ENCODE measurements around the gene OPN1MW2. TPM values are rescaled to one million over a fixed set of nuclear protein-coding genes. Genes with fewer than 3 reads are reported as not detected.
"Not testable (repeated sequence)": the region's sequence is repeated elsewhere in the genome, so short reads cannot be mapped to it uniquely, and the experiment has no call there.

The OPN1MW2 gene
- total RNA-seq, 1 donor from 2014 or later, result not detected

GRCh38 chrX:154238939-154239559 is 19.5 kb downstream of the OPN1MW2 start:
- H3K9me3 ChIP-seq; H3K4me3 ChIP-seq; H3K4me1 ChIP-seq; intact Hi-C loops (cut with DNase I); H3K36me3 ChIP-seq; H3K27ac ChIP-seq; H3K27me3 ChIP-seq: not testable (repeated sequence)
- DNase-seq (ENCODE audit: low spot score in 2 of 2), result peak in 1 of 2 donors; percentile 16

GRCh38 chrX:154239982-154240503 is 20.5 kb downstream of the OPN1MW2 start:
- H3K27ac ChIP-seq; H3K4me1 ChIP-seq; intact Hi-C loops (cut with DNase I); H3K27me3 ChIP-seq; H3K4me3 ChIP-seq; H3K9me3 ChIP-seq; H3K36me3 ChIP-seq: not testable (repeated sequence)
- peak in 1 of 2 donors; percentile 48 for DNase-seq (ENCODE audit: low spot score in 2 of 2)

GRCh38 chrX:154247377-154248045 is 28.0 kb downstream of the OPN1MW2 start:
- not testable (repeated sequence) for H3K4me3 ChIP-seq, H3K9me3 ChIP-seq

GRCh38 chrX:154248076-154248475 is 28.5 kb downstream of the OPN1MW2 start:
- H3K4me1 ChIP-seq; intact Hi-C loops (cut with DNase I); H3K36me3 ChIP-seq; H3K27ac ChIP-seq; H3K27me3 ChIP-seq; DNase-seq (ENCODE audit: low spot score in 2 of 2); H3K9me3 ChIP-seq; H3K4me3 ChIP-seq: not testable (repeated sequence)

More at GRCh38 chrX:154247377-154248045, 28.0 kb downstream of the OPN1MW2 start:
- DNase-seq (ENCODE audit: low spot score in 2 of 2); H3K27ac ChIP-seq; H3K27me3 ChIP-seq; H3K4me1 ChIP-seq; intact Hi-C loops (cut with DNase I); H3K36me3 ChIP-seq: not testable (repeated sequence)

GRCh38 chrX:154257282-154257681 is 37.7 kb downstream of the OPN1MW2 start, which contains the start of gene OPN1MW3:
TSS of gene OPN1MW3 (plus strand) at chrX:154257582. CDS start at chrX:154257620, 38 bp downstream.
- H3K9me3 ChIP-seq; H3K27me3 ChIP-seq; H3K36me3 ChIP-seq; H3K27ac ChIP-seq; H3K4me3 ChIP-seq; intact Hi-C loops (cut with DNase I); DNase-seq (ENCODE audit: low spot score in 2 of 2); H3K4me1 ChIP-seq: not testable (repeated sequence)

- H3K4me3 ChIP-seq; H3K36me3 ChIP-seq; H3K9me3 ChIP-seq; intact Hi-C loops (cut with DNase I); H3K27ac ChIP-seq; H3K27me3 ChIP-seq; H3K4me1 ChIP-seq; DNase-seq (ENCODE audit: low spot score in 2 of 2): not testable (repeated sequence)
Measured at GRCh38 chrX:154258711-154259110, 39.2 kb downstream of the OPN1MW2 start.

GRCh38 chrX:154263072-154263471 is 43.5 kb downstream of the OPN1MW2 start:
- DNase-seq (ENCODE audit: low spot score in 2 of 2); H3K27me3 ChIP-seq; H3K4me3 ChIP-seq; H3K4me1 ChIP-seq; H3K9me3 ChIP-seq; intact Hi-C loops (cut with DNase I); H3K36me3 ChIP-seq; H3K27ac ChIP-seq: not testable (repeated sequence)

- intact Hi-C loops (cut with DNase I); H3K9me3 ChIP-seq; H3K4me1 ChIP-seq; H3K27me3 ChIP-seq; H3K36me3 ChIP-seq; H3K27ac ChIP-seq; H3K4me3 ChIP-seq; DNase-seq (ENCODE audit: low spot score in 2 of 2): not testable (repeated sequence)
Measured at GRCh38 chrX:154269245-154269644, 49.7 kb downstream of the OPN1MW2 start.

Other genes starting within 250 kb of the OPN1MW2 start
- gene HCFC1, start 247.9 kb upstream of the OPN1MW2 start, total RNA-seq, result 91.4 TPM
- 4.4 TPM for gene TMEM187, start 247.0 kb upstream of the OPN1MW2 start, total RNA-seq
- gene IRAK1, start 199.9 kb upstream of the OPN1MW2 start, total RNA-seq, result 105 TPM
- 65.7 TPM for gene MECP2, start 122.0 kb upstream of the OPN1MW2 start, total RNA-seq
- gene OPN1LW, start 75.5 kb upstream of the OPN1MW2 start, total RNA-seq, result not detected
- gene OPN1MW, start 37.2 kb upstream of the OPN1MW2 start, total RNA-seq, result not detected
- not detected for gene OPN1MW3, start 37.8 kb downstream of the OPN1MW2 start, total RNA-seq
- not detected for gene TEX28, start 75.4 kb downstream of the OPN1MW2 start, total RNA-seq
- not detected for gene TKTL1, start 76.0 kb downstream of the OPN1MW2 start, total RNA-seq
- 6,152 TPM for gene FLNA, start 154.9 kb downstream of the OPN1MW2 start, total RNA-seq
- 86.3 TPM for gene EMD, start 159.5 kb downstream of the OPN1MW2 start, total RNA-seq
- 4,298 TPM for gene RPL10, start 178.6 kb downstream of the OPN1MW2 start, total RNA-seq
- gene DNASE1L1, start 189.5 kb downstream of the OPN1MW2 start, total RNA-seq, result 52.5 TPM
- 33.4 TPM for gene TAFAZZIN, start 191.8 kb downstream of the OPN1MW2 start, total RNA-seq
- 52.6 TPM for gene ATP6AP1, start 208.9 kb downstream of the OPN1MW2 start, total RNA-seq
- gene GDI1, start 217.4 kb downstream of the OPN1MW2 start, total RNA-seq, result 67.4 TPM
- gene FAM50A, start 224.4 kb downstream of the OPN1MW2 start, total RNA-seq, result 52.4 TPM
- 10.0 TPM for gene PLXNA3, start 238.5 kb downstream of the OPN1MW2 start, total RNA-seq

All from ascending aorta (tissue), 2 donors.